Measurements from ENCODE around the gene MAGI2.

MAGI2 gene

GRCh38 chr7:78151229-78151628, 1302.2 kb downstream of the MAGI2 start:
- no peak for DNase-seq

GRCh38 chr7:78149787-78150186, 1303.7 kb downstream of the MAGI2 start:
- DNase-seq = no peak

GRCh38 chr7:78148166-78148894, 1305.1 kb downstream of the MAGI2 start:
- DNase-seq = no peak

GRCh38 chr7:78146546-78146945, 1306.9 kb downstream of the MAGI2 start:
- no peak for DNase-seq

- DNase-seq = no peak
These were observed 1309.8 kb downstream of the MAGI2 start for GRCh38 chr7:78143661-78144060.

GRCh38 chr7:78141522-78142281, 1311.8 kb downstream of the MAGI2 start:
- DNase-seq = no peak

- DNase-seq = no peak
These were observed 1313.4 kb downstream of the MAGI2 start for GRCh38 chr7:78140109-78140508.

- no peak for DNase-seq
These were observed 1314.1 kb downstream of the MAGI2 start for GRCh38 chr7:78139335-78139734.

- DNase-seq = no peak
These were observed 1318.7 kb downstream of the MAGI2 start for GRCh38 chr7:78134774-78135173.

GRCh38 chr7:78134256-78134655, 1319.2 kb downstream of the MAGI2 start:
- no peak for DNase-seq

- DNase-seq = no peak
These were observed 1322.8 kb downstream of the MAGI2 start for GRCh38 chr7:78130446-78131215.

GRCh38 chr7:78129865-78130264, 1323.6 kb downstream of the MAGI2 start:
- no peak for DNase-seq

- no peak for DNase-seq
These were observed 1326.5 kb downstream of the MAGI2 start for GRCh38 chr7:78127009-78127408.

- DNase-seq = no peak
These were observed 1327.6 kb downstream of the MAGI2 start for GRCh38 chr7:78125884-78126283.

- DNase-seq = no peak
These were observed 1329.3 kb downstream of the MAGI2 start for GRCh38 chr7:78124216-78124615.

- no peak for DNase-seq
These were observed 1331.6 kb downstream of the MAGI2 start for GRCh38 chr7:78121888-78122287.

- DNase-seq = no peak
These were observed 1335.0 kb downstream of the MAGI2 start for GRCh38 chr7:78118470-78118869.

- DNase-seq = no peak
These were observed 1337.6 kb downstream of the MAGI2 start for GRCh38 chr7:78115876-78116275.

GRCh38 chr7:78114993-78115392, 1338.5 kb downstream of the MAGI2 start:
- no peak for DNase-seq

- no peak for DNase-seq
These were observed 1341.0 kb downstream of the MAGI2 start for GRCh38 chr7:78112488-78112887.

GRCh38 chr7:78111386-78111785, 1342.1 kb downstream of the MAGI2 start:
- DNase-seq = no peak

GRCh38 chr7:78103475-78103874, 1350.0 kb downstream of the MAGI2 start:
- DNase-seq = no peak

GRCh38 chr7:78101076-78101475, 1352.4 kb downstream of the MAGI2 start:
- no peak for DNase-seq

Data from activated T-cell treated with anti-CD3 and anti-CD28 coated beads, Interleukin-2, amount 50 U/mL, for 48 hours (primary cell).